ENCODE results near the gene RAPGEF4.
A peak's percentile ranks its signal among the peaks of the same experiment; 100 is the strongest.

The RAPGEF4 gene

GRCh38 chr2:172972005-172972619 lies 236.5 kb downstream of the RAPGEF4 start:
- H3K27ac Mint-ChIP-seq: no peak overlapping the region
- no peak overlapping the region for H3K4me3 Mint-ChIP-seq
- H3K4me1 Mint-ChIP-seq (ENCODE audit: low read depth): peaks cover 44% of the 10 kb centered on the region
- no peaks in the 10 kb centered on the region for H3K36me3 Mint-ChIP-seq (ENCODE audit: low read depth)
- H3K9me3 Mint-ChIP-seq: no peaks in the 10 kb centered on the region
- no peaks in the 10 kb centered on the region for H3K27me3 Mint-ChIP-seq
- intact Hi-C loops (cut with micrococcal nuclease): loop anchor here (2.0 kb wide), 1 partner anchor 51 kb away; no protein-coding TSS in a partner anchor

- Mint-ChIP-seq H3K4me1 (ENCODE audit: low read depth) (peaks cover 43% of the 10 kb centered on the region), H3K27ac (no peak overlapping the region), H3K4me3 (no peak overlapping the region), H3K9me3 (no peaks in the 10 kb centered on the region), H3K36me3 (ENCODE audit: low read depth) (no peaks in the 10 kb centered on the region), H3K27me3 (no peaks in the 10 kb centered on the region)
- intact Hi-C loops (cut with micrococcal nuclease): no loop called here
Observed at GRCh38 chr2:172974762-172975161, 239.1 kb downstream of the RAPGEF4 start.

GRCh38 chr2:172976116-172976515 lies 240.5 kb downstream of the RAPGEF4 start:
- intact Hi-C loops (cut with micrococcal nuclease): no loop called here
- Mint-ChIP-seq H3K36me3 (ENCODE audit: low read depth) (no peaks in the 10 kb centered on the region), H3K9me3 (no peaks in the 10 kb centered on the region), H3K4me3 (peak overlapping the region; percentile 37), H3K27ac (no peak overlapping the region), H3K4me1 (ENCODE audit: low read depth) (peaks cover 37% of the 10 kb centered on the region), H3K27me3 (no peaks in the 10 kb centered on the region)

GRCh38 chr2:172976816-172977215 lies 241.2 kb downstream of the RAPGEF4 start:
- Mint-ChIP-seq H3K36me3 (ENCODE audit: low read depth) (no peaks in the 10 kb centered on the region), H3K4me3 (no peak overlapping the region), H3K9me3 (no peaks in the 10 kb centered on the region), H3K27me3 (no peaks in the 10 kb centered on the region), H3K27ac (no peak overlapping the region), H3K4me1 (ENCODE audit: low read depth) (peaks cover 37% of the 10 kb centered on the region)
- intact Hi-C loops (cut with micrococcal nuclease): no loop called here

DNA sequence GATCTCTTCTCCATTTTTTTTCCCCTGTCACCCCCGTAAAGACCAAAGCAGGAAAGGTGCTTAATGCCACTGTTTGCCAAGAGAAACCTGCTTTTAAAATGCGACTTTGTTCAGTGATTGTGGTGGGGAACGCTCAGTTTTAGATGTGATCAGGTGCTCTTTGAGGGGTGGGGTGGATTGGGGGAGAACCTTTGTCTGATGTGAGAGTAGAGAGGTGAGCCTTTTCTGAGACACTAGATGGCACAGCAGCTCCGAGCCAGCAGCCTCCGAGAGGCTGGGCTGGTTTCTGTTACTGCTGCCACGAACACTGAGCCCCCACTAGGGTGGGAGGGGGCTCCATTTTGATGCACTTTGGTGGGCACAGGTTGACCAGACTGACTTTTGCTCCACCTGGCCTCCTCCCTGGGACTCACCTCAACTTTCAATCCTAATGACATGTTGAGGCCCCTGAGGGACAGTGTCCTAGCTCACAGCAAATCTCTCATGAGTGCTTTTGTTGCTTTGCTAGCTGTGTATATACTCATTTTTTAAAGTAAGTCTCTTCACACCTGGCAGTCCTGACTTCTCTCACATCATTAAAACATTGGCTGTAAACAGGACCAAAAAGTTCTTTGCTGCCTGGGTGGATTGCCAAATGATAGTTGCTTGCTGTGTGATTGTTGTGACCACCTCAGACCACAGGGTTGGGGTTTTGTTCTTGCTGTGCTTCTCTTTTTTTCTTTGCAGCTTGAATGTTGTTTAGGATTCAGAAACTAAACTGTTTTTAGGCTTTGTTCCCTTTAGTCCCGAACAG lies 241.8 kb downstream of the RAPGEF4 start:
- no peak overlapping the region for H3K4me3 Mint-ChIP-seq
- intact Hi-C loops (cut with micrococcal nuclease): no loop called here
- H3K4me1 Mint-ChIP-seq (ENCODE audit: low read depth): peaks cover 37% of the 10 kb centered on the region
- no peaks in the 10 kb centered on the region for H3K36me3 Mint-ChIP-seq (ENCODE audit: low read depth)
- no peak overlapping the region for H3K27ac Mint-ChIP-seq
- H3K9me3 Mint-ChIP-seq: no peaks in the 10 kb centered on the region
- H3K27me3 Mint-ChIP-seq: no peaks in the 10 kb centered on the region

GRCh38 chr2:172978063-172978383 lies 242.4 kb downstream of the RAPGEF4 start:
- Mint-ChIP-seq H3K36me3 (ENCODE audit: low read depth) (no peaks in the 10 kb centered on the region), H3K27ac (no peak overlapping the region), H3K9me3 (no peaks in the 10 kb centered on the region), H3K27me3 (no peaks in the 10 kb centered on the region), H3K4me1 (ENCODE audit: low read depth) (peaks cover 37% of the 10 kb centered on the region), H3K4me3 (no peak overlapping the region)
- intact Hi-C loops (cut with micrococcal nuclease): no loop called here

- Mint-ChIP-seq H3K4me1 (ENCODE audit: low read depth) (peaks cover 14% of the 10 kb centered on the region), H3K36me3 (ENCODE audit: low read depth) (no peaks in the 10 kb centered on the region), H3K27me3 (no peaks in the 10 kb centered on the region), H3K9me3 (no peaks in the 10 kb centered on the region), H3K27ac (peak overlapping the region; percentile 22), H3K4me3 (no peak overlapping the region)
- intact Hi-C loops (cut with micrococcal nuclease): no loop called here
Observed at GRCh38 chr2:172985139-172985892, 249.7 kb downstream of the RAPGEF4 start.

DNA sequence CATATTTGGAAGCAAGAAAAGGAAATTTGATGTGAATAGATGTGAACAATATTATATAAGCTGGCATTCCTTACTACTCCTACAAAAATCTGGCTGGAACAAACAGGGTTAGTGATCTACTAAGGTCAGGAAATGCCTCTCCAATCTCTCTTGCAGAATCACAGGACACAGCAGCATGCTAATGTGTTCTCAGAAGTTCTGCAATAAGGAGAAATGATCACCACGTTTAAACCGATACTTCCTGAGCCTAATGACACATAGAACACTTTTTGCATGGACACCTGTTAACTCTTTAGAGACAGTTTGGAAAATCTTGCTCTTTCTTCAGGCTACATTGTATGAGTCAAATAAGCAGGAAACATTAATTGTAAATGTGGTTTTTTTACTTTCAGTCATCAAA lies 250.4 kb downstream of the RAPGEF4 start:
- Mint-ChIP-seq H3K27ac (peak overlapping the region; percentile 22), H3K4me3 (no peak overlapping the region), H3K4me1 (ENCODE audit: low read depth) (peaks cover 14% of the 10 kb centered on the region), H3K36me3 (ENCODE audit: low read depth) (no peaks in the 10 kb centered on the region), H3K9me3 (no peaks in the 10 kb centered on the region), H3K27me3 (no peaks in the 10 kb centered on the region)
- intact Hi-C loops (cut with micrococcal nuclease): no loop called here

DNA sequence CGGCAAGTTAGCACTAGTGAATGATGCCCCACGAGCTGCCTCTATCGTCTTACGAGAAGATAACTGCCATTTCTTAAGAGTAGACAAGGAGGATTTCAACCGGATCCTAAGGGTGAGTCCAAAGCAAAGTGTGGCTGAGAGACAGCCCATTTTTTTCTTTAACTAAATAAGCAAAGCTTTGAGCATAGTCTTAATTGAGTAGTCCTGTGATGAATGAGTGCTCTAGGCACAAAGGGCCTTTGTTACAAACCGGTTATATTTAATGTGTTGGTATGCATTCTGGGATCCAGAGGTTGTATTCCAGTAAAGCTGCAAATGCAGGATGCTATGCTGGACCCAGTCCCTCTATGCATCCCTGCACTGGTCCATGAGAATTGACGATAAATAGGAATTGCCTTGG lies 253.1 kb downstream of the RAPGEF4 start:
- H3K4me1 Mint-ChIP-seq (ENCODE audit: low read depth): peaks cover 24% of the 10 kb centered on the region
- H3K4me3 Mint-ChIP-seq: no peak overlapping the region
- no peaks in the 10 kb centered on the region for H3K9me3 Mint-ChIP-seq
- H3K36me3 Mint-ChIP-seq (ENCODE audit: low read depth): no peaks in the 10 kb centered on the region
- H3K27me3 Mint-ChIP-seq: no peaks in the 10 kb centered on the region
- H3K27ac Mint-ChIP-seq: no peak overlapping the region
- intact Hi-C loops (cut with micrococcal nuclease): no loop called here

GRCh38 chr2:172991031-172991430 lies 255.4 kb downstream of the RAPGEF4 start:
- intact Hi-C loops (cut with micrococcal nuclease): no loop called here

DNA sequence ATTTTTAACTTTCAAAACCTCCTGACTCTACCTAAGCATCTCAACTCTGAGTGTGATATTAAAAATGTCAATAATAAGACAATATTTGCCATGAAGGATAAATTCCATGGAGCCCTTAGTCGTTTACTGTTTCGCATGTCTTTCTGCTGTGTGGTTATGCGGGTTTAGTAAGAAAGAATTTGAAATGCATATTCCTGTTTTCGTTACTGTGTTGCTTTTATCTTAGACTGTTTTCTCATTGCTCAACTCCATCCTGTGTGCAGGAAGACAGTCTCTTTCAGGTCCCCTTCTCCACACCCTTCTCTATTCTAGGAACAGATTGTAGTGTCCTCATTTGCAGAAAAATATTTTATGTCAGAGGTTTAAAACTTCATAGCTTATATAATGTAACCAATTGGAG lies 257.5 kb downstream of the RAPGEF4 start:
- no peak overlapping the region for H3K27ac Mint-ChIP-seq
- no peaks in the 10 kb centered on the region for H3K36me3 Mint-ChIP-seq (ENCODE audit: low read depth)
- intact Hi-C loops (cut with micrococcal nuclease): no loop called here
- H3K4me1 Mint-ChIP-seq (ENCODE audit: low read depth): peaks cover 46% of the 10 kb centered on the region
- H3K9me3 Mint-ChIP-seq: no peaks in the 10 kb centered on the region
- H3K27me3 Mint-ChIP-seq: no peaks in the 10 kb centered on the region
- H3K4me3 Mint-ChIP-seq: no peak overlapping the region

More at GRCh38 chr2:172991031-172991430, 255.4 kb downstream of the RAPGEF4 start:
- Mint-ChIP-seq H3K36me3 (ENCODE audit: low read depth) (no peaks in the 10 kb centered on the region), H3K4me3 (no peak overlapping the region), H3K9me3 (no peaks in the 10 kb centered on the region), H3K4me1 (ENCODE audit: low read depth) (peaks cover 35% of the 10 kb centered on the region), H3K27me3 (no peaks in the 10 kb centered on the region), H3K27ac (no peak overlapping the region)

DNA sequence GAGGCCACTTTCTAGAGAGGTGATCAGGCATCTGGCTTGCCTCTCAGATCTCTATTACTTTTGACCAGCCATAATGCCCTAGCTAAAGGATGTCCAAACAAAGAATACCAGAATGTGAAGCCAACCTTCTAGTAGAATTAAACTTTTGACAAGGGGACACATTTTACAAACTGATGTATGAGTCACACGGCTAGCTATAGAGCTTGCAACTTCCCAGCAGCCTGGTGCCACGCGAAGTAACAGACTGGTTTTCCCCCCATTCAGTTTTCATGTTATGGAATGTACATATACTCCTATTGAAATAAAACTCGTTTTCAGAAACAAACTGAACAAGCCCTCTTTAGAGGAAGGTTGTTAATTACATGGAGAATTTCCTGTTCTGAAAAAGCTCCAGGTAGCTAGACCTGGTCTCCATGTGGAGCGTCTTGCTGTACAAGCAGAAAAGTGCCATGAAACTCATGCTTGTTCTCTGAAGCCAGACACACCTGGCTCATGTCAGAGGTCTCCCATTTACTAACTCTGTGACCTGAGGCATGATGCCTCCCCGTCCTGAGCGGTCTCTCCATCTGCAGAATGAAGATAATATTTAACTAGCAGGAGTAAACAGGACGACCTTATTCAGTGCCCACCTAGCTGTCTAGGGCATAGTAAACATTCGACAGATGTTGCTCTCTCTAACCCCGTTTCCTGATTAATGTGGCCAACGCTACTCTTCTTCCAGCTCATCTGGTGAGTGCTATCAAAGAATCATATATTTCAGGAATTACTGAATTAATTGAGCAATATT lies 258.5 kb downstream of the RAPGEF4 start:
- Mint-ChIP-seq H3K27ac (no peak overlapping the region), H3K27me3 (no peaks in the 10 kb centered on the region), H3K4me3 (no peak overlapping the region), H3K9me3 (no peaks in the 10 kb centered on the region), H3K4me1 (ENCODE audit: low read depth) (peaks cover 46% of the 10 kb centered on the region), H3K36me3 (ENCODE audit: low read depth) (no peaks in the 10 kb centered on the region)
- intact Hi-C loops (cut with micrococcal nuclease): no loop called here

- intact Hi-C loops (cut with micrococcal nuclease): no loop called here
- Mint-ChIP-seq H3K9me3 (no peaks in the 10 kb centered on the region), H3K4me3 (no peak overlapping the region), H3K4me1 (ENCODE audit: low read depth) (peaks cover 46% of the 10 kb centered on the region), H3K27ac (no peak overlapping the region), H3K27me3 (no peaks in the 10 kb centered on the region), H3K36me3 (ENCODE audit: low read depth) (no peaks in the 10 kb centered on the region)
Observed at GRCh38 chr2:172994864-172995263, 259.2 kb downstream of the RAPGEF4 start.

Data from dendritic cell treated with granulocyte-macrophage colony-stimulating factor and Interleukin-4, amounts not matched to agents 40 ng/mL and 50 ng/mL, for 4 days (primary cell).